DMS 273 treated with DMSO at 0.1 percent for 48 hours (cell line): ENCODE results near the gene CFH.
"Not testable (repeated sequence)": the region's sequence is repeated elsewhere in the genome, so short reads cannot be mapped to it uniquely, and the experiment has no call there.

Source experiments
- DNase-seq: peaks from one replicate; lab custom pipeline; 2025; lab: John Stamatoyannopoulos, UW

Gene CFH

GRCh38 chr1:196651637-196652215, at the start of gene CFH:
Gene CFH (plus strand): TSS chr1:196652043. CDS start chr1:196652118, 75 bp downstream.
- DNase-seq: no peak

- DNase-seq: no peak
Observed at GRCh38 chr1:196603651-196604050, 48.2 kb upstream of the CFH start.

GRCh38 chr1:196607981-196608380, 43.9 kb upstream of the CFH start:
- DNase-seq: no peak

GRCh38 chr1:196608390-196609369, 43.2 kb upstream of the CFH start, which contains the start of gene KCNT2:
Gene KCNT2 (minus strand): TSS chr1:196608440. CDS start chr1:196608309, 131 bp downstream.
- DNase-seq: no peak

- DNase-seq: no peak
Observed at GRCh38 chr1:196609370-196609737, 42.5 kb upstream of the CFH start.

GRCh38 chr1:196611873-196612272, 40.0 kb upstream of the CFH start:
- DNase-seq: no peak

- no peak for DNase-seq
Observed at GRCh38 chr1:196619721-196620120, 32.1 kb upstream of the CFH start.

GRCh38 chr1:196623079-196623478, 28.8 kb upstream of the CFH start:
- no peak for DNase-seq

- DNase-seq: no peak
Observed at GRCh38 chr1:196628838-196629237, 23.0 kb upstream of the CFH start.

- DNase-seq: no peak
Observed at GRCh38 chr1:196637606-196638005, 14.2 kb upstream of the CFH start.

- DNase-seq: no peak
Observed at GRCh38 chr1:196638466-196638865, 13.4 kb upstream of the CFH start.

GRCh38 chr1:196639291-196639690, 12.6 kb upstream of the CFH start:
- DNase-seq: not testable (repeated sequence)

- no peak for DNase-seq
Observed at GRCh38 chr1:196640976-196641375, 10.9 kb upstream of the CFH start.

- DNase-seq: no peak
Observed at GRCh38 chr1:196649990-196650389, 1.9 kb upstream of the CFH start.

GRCh38 chr1:196650403-196650802, 1.4 kb upstream of the CFH start:
- no peak for DNase-seq

GRCh38 chr1:196651079-196651478, 764 bp upstream of the CFH start:
- no peak for DNase-seq

GRCh38 chr1:196654271-196654670, 2.4 kb downstream of the CFH start:
- DNase-seq: no peak

- DNase-seq: no peak
Observed at GRCh38 chr1:196655071-196655470, 3.2 kb downstream of the CFH start.

- no peak for DNase-seq
Observed at GRCh38 chr1:196655494-196655893, 3.7 kb downstream of the CFH start.

GRCh38 chr1:196659471-196659870, 7.6 kb downstream of the CFH start:
- DNase-seq: no peak

GRCh38 chr1:196660272-196660671, 8.4 kb downstream of the CFH start:
- DNase-seq: no peak

GRCh38 chr1:196660852-196661251, 9.0 kb downstream of the CFH start:
- no peak for DNase-seq

GRCh38 chr1:196661345-196661744, 9.5 kb downstream of the CFH start:
- no peak for DNase-seq
